ENCODE results near the gene GMDS. TPM values are rescaled to one million over a fixed set of nuclear protein-coding genes. Genes with fewer than 3 reads are reported as not detected.

Gene GMDS
- total and polyA plus RNA-seq, 2 donors (not counting 3 experiments of a cell fraction or from before 2014, with no cell fraction given), result 9.8 to 23.5 TPM

GRCh38 chr6:1868561-1869261 lies 376.7 kb downstream of the GMDS start:
- Histone ChIP-seq H2AFZ (ENCODE audit: low read depth, low read length) (no peak overlapping the region), H3K36me3 (ENCODE audit: control insufficient read depth in 2 of 2, extremely low read depth in 1 of 2, insufficient read depth in 2 of 2, low read length in 2 of 2) (no peaks in the 10 kb centered on the region), H4K20me1 (replicated peaks; ENCODE audit: control insufficient read depth, extremely low read depth, insufficient read depth, low read length) (no peaks in the 10 kb centered on the region), H3K9me1 (replicated peaks; ENCODE audit: control insufficient read depth, extremely low read depth, insufficient read depth, low read length) (no peaks in the 10 kb centered on the region), H3K27me3 (ENCODE audit: control insufficient read depth in 2 of 2, insufficient read depth in 2 of 2, low read length in 2 of 2) (no peaks in the 10 kb centered on the region), H3K27ac (ENCODE audit: insufficient read depth, low read depth, low read length) (no peak overlapping the region), H3K4me1 (ENCODE audit: control insufficient read depth, extremely low read depth, insufficient read depth, low read length) (no peaks in the 10 kb centered on the region), H3K4me2 (ENCODE audit: insufficient read depth, low read length) (no peak overlapping the region), H3K9me3 (replicated peaks; ENCODE audit: control insufficient read depth, insufficient read depth, low read length) (no peaks in the 10 kb centered on the region), H3K79me2 (ENCODE audit: control insufficient read depth, insufficient read depth, low read length) (no peaks in the 10 kb centered on the region), H3K9ac (replicated peaks; ENCODE audit: extremely low read depth, insufficient read depth, low read length) (no peak overlapping the region), H3K4me3 (replicated peaks in 1 of 3; ENCODE audit: insufficient read depth in 1 of 3, low read depth in 1 of 3, low read length in 3 of 3) (no peak overlapping the region)
- BruUV-seq (replicated peaks), result no TSS peak
- dilution Hi-C loops (cut with MboI; ENCODE audit: extremely low pct_ligation_motif_present, low sequenced_read_pairs) (no loop called here), intact Hi-C loops (cut with micrococcal nuclease) (no loop called here)
- CTCF ChIA-PET, result interaction anchor here (1.0 kb wide), 1 partner anchor 18 kb away, joined by 3 read pairs; no protein-coding TSS in a partner anchor
- FAIRE-seq (no peak), DNase-seq (ENCODE audit: low read depth, low spot score) (no peak)
- TF ChIP-seq, protein P1, sequence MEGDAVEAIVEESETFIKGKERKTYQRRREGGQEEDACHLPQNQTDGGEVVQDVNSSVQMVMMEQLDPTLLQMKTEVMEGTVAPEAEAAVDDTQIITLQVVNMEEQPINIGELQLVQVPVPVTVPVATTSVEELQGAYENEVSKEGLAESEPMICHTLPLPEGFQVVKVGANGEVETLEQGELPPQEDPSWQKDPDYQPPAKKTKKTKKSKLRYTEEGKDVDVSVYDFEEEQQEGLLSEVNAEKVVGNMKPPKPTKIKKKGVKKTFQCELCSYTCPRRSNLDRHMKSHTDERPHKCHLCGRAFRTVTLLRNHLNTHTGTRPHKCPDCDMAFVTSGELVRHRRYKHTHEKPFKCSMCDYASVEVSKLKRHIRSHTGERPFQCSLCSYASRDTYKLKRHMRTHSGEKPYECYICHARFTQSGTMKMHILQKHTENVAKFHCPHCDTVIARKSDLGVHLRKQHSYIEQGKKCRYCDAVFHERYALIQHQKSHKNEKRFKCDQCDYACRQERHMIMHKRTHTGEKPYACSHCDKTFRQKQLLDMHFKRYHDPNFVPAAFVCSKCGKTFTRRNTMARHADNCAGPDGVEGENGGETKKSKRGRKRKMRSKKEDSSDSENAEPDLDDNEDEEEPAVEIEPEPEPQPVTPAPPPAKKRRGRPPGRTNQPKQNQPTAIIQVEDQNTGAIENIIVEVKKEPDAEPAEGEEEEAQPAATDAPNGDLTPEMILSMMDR (IDR thresholded peaks at IDR 0.05; ENCODE audit: extremely low read depth in 1 of 2, insufficient read depth in 1 of 2, low read depth in 1 of 2, low read length in 2 of 2), result no peak
- TF ChIP-seq FOS (IDR thresholded peaks at IDR 0.05; ENCODE audit: borderline replicate concordance, insufficient read depth, low read length), result no peak
- POLR2A ChIA-PET, result no interaction called here

GRCh38 chr6:1867197-1867596 lies 378.2 kb downstream of the GMDS start:
- POLR2A ChIA-PET, result interaction anchor here (0.5 to 0.6 kb wide), 2 partner anchors 14 to 1422 kb away, joined by 3 to 6 read pairs; no protein-coding TSS in a partner anchor
- no TSS peak for BruUV-seq (replicated peaks)
- TF ChIP-seq, protein P1 (IDR thresholded peaks at IDR 0.05; ENCODE audit: extremely low read depth in 1 of 2, insufficient read depth in 1 of 2, low read depth in 1 of 2, low read length in 2 of 2), result no peak
- TF ChIP-seq, protein P2, sequence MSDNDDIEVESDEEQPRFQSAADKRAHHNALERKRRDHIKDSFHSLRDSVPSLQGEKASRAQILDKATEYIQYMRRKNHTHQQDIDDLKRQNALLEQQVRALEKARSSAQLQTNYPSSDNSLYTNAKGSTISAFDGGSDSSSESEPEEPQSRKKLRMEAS (IDR thresholded peaks at IDR 0.05; ENCODE audit: insufficient read depth, insufficient read length), result no peak
- Histone ChIP-seq H4K20me1 (replicated peaks; ENCODE audit: control insufficient read depth, extremely low read depth, insufficient read depth, low read length) (no peaks in the 10 kb centered on the region), H3K27me3 (ENCODE audit: control insufficient read depth in 2 of 2, insufficient read depth in 2 of 2, low read length in 2 of 2) (no peaks in the 10 kb centered on the region), H3K9ac (replicated peaks; ENCODE audit: extremely low read depth, insufficient read depth, low read length) (no peak overlapping the region), H3K79me2 (ENCODE audit: control insufficient read depth, insufficient read depth, low read length) (no peaks in the 10 kb centered on the region), H3K27ac (ENCODE audit: insufficient read depth, low read depth, low read length) (no peak overlapping the region), H3K36me3 (ENCODE audit: control insufficient read depth in 2 of 2, extremely low read depth in 1 of 2, insufficient read depth in 2 of 2, low read length in 2 of 2) (no peaks in the 10 kb centered on the region), H2AFZ (ENCODE audit: low read depth, low read length) (no peak overlapping the region), H3K9me3 (replicated peaks; ENCODE audit: control insufficient read depth, insufficient read depth, low read length) (no peaks in the 10 kb centered on the region), H3K9me1 (replicated peaks; ENCODE audit: control insufficient read depth, extremely low read depth, insufficient read depth, low read length) (no peaks in the 10 kb centered on the region), H3K4me1 (ENCODE audit: control insufficient read depth, extremely low read depth, insufficient read depth, low read length) (no peaks in the 10 kb centered on the region), H3K4me3 (replicated peaks in 1 of 3; ENCODE audit: insufficient read depth in 1 of 3, low read depth in 1 of 3, low read length in 3 of 3) (no peak overlapping the region), H3K4me2 (ENCODE audit: insufficient read depth, low read length) (no peak overlapping the region)
- CTCF ChIA-PET, result interaction anchor here (1.0 kb wide), 1 partner anchor 237 kb away, joined by 3 read pairs; no protein-coding TSS in a partner anchor
- FAIRE-seq (no peak), DNase-seq (ENCODE audit: low read depth, low spot score) (no peak)
- intact Hi-C loops (cut with micrococcal nuclease) (no loop called here), dilution Hi-C loops (cut with MboI; ENCODE audit: extremely low pct_ligation_motif_present, low sequenced_read_pairs) (no loop called here)

Data from endothelial cell of umbilical vein (primary cell).